OCI-LY1 (cell line): ENCODE measurements around the gene NDUFAF4.

Source experiments
- CTCF ChIP-seq: fragments of 200-600 bp; sonication (generic), shearing (Covaris generic); IDR thresholded peaks from 2 replicates; pipeline ENCODE4 v1.5.1; 2017; ENCODE audit warnings: mild to moderate bottlenecking, antibody characterized with exemption, low read length, moderate library complexity, mixed read lengths
- EZH2 ChIP-seq: fragments of 200-600 bp; sonication (generic), shearing (Covaris generic); IDR thresholded peaks from 2 replicates; pipeline ENCODE4 v1.8.0; 2017; ENCODE audit warnings: borderline replicate concordance, mixed run types, mild to moderate bottlenecking, antibody characterized with exemption, low read length, moderate library complexity, mixed read lengths

DNA sequence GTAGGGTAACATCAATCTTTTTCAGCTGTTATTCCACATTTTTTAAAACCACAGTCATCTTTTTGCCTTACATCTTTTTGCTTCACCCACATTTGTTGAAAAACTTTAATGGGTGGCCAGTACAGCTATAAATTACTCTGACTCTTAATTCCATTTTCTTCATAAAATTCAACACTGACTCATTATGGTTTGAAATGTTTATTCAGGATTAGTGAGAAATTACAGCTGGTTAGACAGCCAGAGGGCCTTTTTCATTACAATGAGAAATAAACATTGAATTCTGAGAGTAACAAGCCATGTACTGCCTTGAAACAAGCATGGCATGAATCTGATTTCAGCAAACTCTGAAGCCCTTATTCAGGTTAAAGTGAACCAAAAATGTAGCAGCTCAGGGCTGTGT, 19.5 kb downstream of the NDUFAF4 start:
- TF ChIP-seq EZH2, result no peak
- TF ChIP-seq CTCF, result no peak
